ENCODE measurements around the gene FXYD7.

The FXYD7 gene

GRCh38 chr19:35130761-35131720 lies 12.0 kb upstream of the FXYD7 start:
- no CpG with 5 or more reads among the region's 31 CpGs for WGBS (ENCODE audit: extremely low coverage, insufficient coverage, insufficient read length)
- Histone ChIP-seq H3K36me3 (ENCODE audit: control insufficient read depth in 1 of 2, insufficient read depth in 2 of 2, low read length in 2 of 2) (no peaks in the 10 kb centered on the region), H3K9me3 (ENCODE audit: insufficient read depth, low read depth, low read length) (peaks cover 3% of the 10 kb centered on the region), H3K27ac (ENCODE audit: low read depth, low read length) (no peak overlapping the region), H3K79me2 (ENCODE audit: control insufficient read depth, insufficient read depth, low read length, poor library complexity) (no peaks in the 10 kb centered on the region), H3K4ac (ENCODE audit: low read depth, low read length) (no peak overlapping the region), H3K4me3 (ENCODE audit: low read depth, low read length) (no peak overlapping the region), H3K79me1 (ENCODE audit: low read length) (no peaks in the 10 kb centered on the region), H2AFZ (ENCODE audit: insufficient read depth, low read length, poor library complexity) (no peak overlapping the region), H3K14ac (ENCODE audit: low read length) (no peak overlapping the region), H2BK5ac (ENCODE audit: low read depth, low read length, poor library complexity) (no peak overlapping the region), H3K18ac (ENCODE audit: low read length) (no peak overlapping the region), H2AK5ac (ENCODE audit: low read length) (no peak overlapping the region), H3K27me3 (ENCODE audit: insufficient read depth, low read length) (no peaks in the 10 kb centered on the region), H4K91ac (ENCODE audit: low read depth, low read length) (no peak overlapping the region), H2BK12ac (ENCODE audit: low read length) (no peak overlapping the region), H3K4me1 (ENCODE audit: control insufficient read depth in 1 of 2, insufficient read depth in 2 of 2, low read length in 2 of 2) (no peaks in the 10 kb centered on the region), H2BK120ac (ENCODE audit: insufficient read depth, low read length, poor library complexity) (no peak overlapping the region), H4K8ac (ENCODE audit: low read depth, low read length) (no peak overlapping the region), H3K23ac (ENCODE audit: low read length) (no peak overlapping the region), H3K9ac (ENCODE audit: low read length) (no peak overlapping the region), H4K12ac (ENCODE audit: low read depth, low read length) (no peak overlapping the region), H3K4me2 (ENCODE audit: low read length) (no peak overlapping the region)
- no peak for DNase-seq

GRCh38 chr19:35132254-35132653 lies 10.8 kb upstream of the FXYD7 start:
- H3K4ac ChIP-seq (ENCODE audit: low read depth, low read length): no peak overlapping the region
- H2BK5ac ChIP-seq (ENCODE audit: low read depth, low read length, poor library complexity): no peak overlapping the region
- H4K91ac ChIP-seq (ENCODE audit: low read depth, low read length): no peak overlapping the region
- peaks cover 4% of the 10 kb centered on the region for H3K9me3 ChIP-seq (ENCODE audit: insufficient read depth, low read depth, low read length)
- no peak overlapping the region for H3K14ac ChIP-seq (ENCODE audit: low read length)
- H2AFZ ChIP-seq (ENCODE audit: insufficient read depth, low read length, poor library complexity): no peak overlapping the region
- no peak overlapping the region for H3K4me3 ChIP-seq (ENCODE audit: low read depth, low read length)
- H3K9ac ChIP-seq (ENCODE audit: low read length): no peak overlapping the region
- H2BK12ac ChIP-seq (ENCODE audit: low read length): no peak overlapping the region
- H4K12ac ChIP-seq (ENCODE audit: low read depth, low read length): no peak overlapping the region
- H3K27ac ChIP-seq (ENCODE audit: low read depth, low read length): no peak overlapping the region
- H3K23ac ChIP-seq (ENCODE audit: low read length): peak overlapping the region; percentile 18
- no peak overlapping the region for H3K4me2 ChIP-seq (ENCODE audit: low read length)
- no peak for DNase-seq
- H2AK5ac ChIP-seq (ENCODE audit: low read length): no peak overlapping the region
- no peaks in the 10 kb centered on the region for H3K79me2 ChIP-seq (ENCODE audit: control insufficient read depth, insufficient read depth, low read length, poor library complexity)
- no peak overlapping the region for H3K18ac ChIP-seq (ENCODE audit: low read length)
- H3K27me3 ChIP-seq (ENCODE audit: insufficient read depth, low read length): no peaks in the 10 kb centered on the region
- H3K36me3 ChIP-seq (ENCODE audit: control insufficient read depth in 1 of 2, insufficient read depth in 2 of 2, low read length in 2 of 2): no peaks in the 10 kb centered on the region
- no peak overlapping the region for H4K8ac ChIP-seq (ENCODE audit: low read depth, low read length)
- H3K79me1 ChIP-seq (ENCODE audit: low read length): no peaks in the 10 kb centered on the region
- no peak overlapping the region for H2BK120ac ChIP-seq (ENCODE audit: insufficient read depth, low read length, poor library complexity)
- H3K4me1 ChIP-seq (ENCODE audit: control insufficient read depth in 1 of 2, insufficient read depth in 2 of 2, low read length in 2 of 2): no peaks in the 10 kb centered on the region

- H3K23ac ChIP-seq (ENCODE audit: low read length): no peak overlapping the region
- H4K91ac ChIP-seq (ENCODE audit: low read depth, low read length): no peak overlapping the region
- H2BK120ac ChIP-seq (ENCODE audit: insufficient read depth, low read length, poor library complexity): no peak overlapping the region
- no peak overlapping the region for H3K27ac ChIP-seq (ENCODE audit: low read depth, low read length)
- no peak overlapping the region for H3K4me2 ChIP-seq (ENCODE audit: low read length)
- H3K4ac ChIP-seq (ENCODE audit: low read depth, low read length): no peak overlapping the region
- H4K8ac ChIP-seq (ENCODE audit: low read depth, low read length): no peak overlapping the region
- no peak overlapping the region for H4K12ac ChIP-seq (ENCODE audit: low read depth, low read length)
- no peaks in the 10 kb centered on the region for H3K79me1 ChIP-seq (ENCODE audit: low read length)
- H3K4me1 ChIP-seq (ENCODE audit: control insufficient read depth in 1 of 2, insufficient read depth in 2 of 2, low read length in 2 of 2): no peaks in the 10 kb centered on the region
- H2BK12ac ChIP-seq (ENCODE audit: low read length): no peak overlapping the region
- H3K4me3 ChIP-seq (ENCODE audit: low read depth, low read length): no peak overlapping the region
- no peak overlapping the region for H3K9ac ChIP-seq (ENCODE audit: low read length)
- H3K18ac ChIP-seq (ENCODE audit: low read length): no peak overlapping the region
- WGBS (ENCODE audit: extremely low coverage, insufficient coverage, insufficient read length): no CpG with 5 or more reads among the region's 11 CpGs
- no peaks in the 10 kb centered on the region for H3K27me3 ChIP-seq (ENCODE audit: insufficient read depth, low read length)
- H3K14ac ChIP-seq (ENCODE audit: low read length): no peak overlapping the region
- H2AK5ac ChIP-seq (ENCODE audit: low read length): no peak overlapping the region
- no peaks in the 10 kb centered on the region for H3K36me3 ChIP-seq (ENCODE audit: control insufficient read depth in 1 of 2, insufficient read depth in 2 of 2, low read length in 2 of 2)
- no peaks in the 10 kb centered on the region for H3K79me2 ChIP-seq (ENCODE audit: control insufficient read depth, insufficient read depth, low read length, poor library complexity)
- peaks cover 4% of the 10 kb centered on the region for H3K9me3 ChIP-seq (ENCODE audit: insufficient read depth, low read depth, low read length)
- DNase-seq: no peak
- H2AFZ ChIP-seq (ENCODE audit: insufficient read depth, low read length, poor library complexity): no peak overlapping the region
- H2BK5ac ChIP-seq (ENCODE audit: low read depth, low read length, poor library complexity): no peak overlapping the region
These were observed 9.2 kb upstream of the FXYD7 start for GRCh38 chr19:35133826-35134225.

GRCh38 chr19:35134601-35135242 lies 8.3 kb upstream of the FXYD7 start, which contains the start of gene LGI4:
Gene LGI4, minus strand, starts transcription at chr19:35135059. Its CDS starts 379 bp downstream, at chr19:35134680.
- no peak within 1 kb of the TSS for H3K27ac ChIP-seq (ENCODE audit: low read depth, low read length)
- no peak for DNase-seq
- WGBS (ENCODE audit: extremely low coverage, insufficient coverage, insufficient read length): no CpG with 5 or more reads among the region's 15 CpGs
- H3K4me2 ChIP-seq (ENCODE audit: low read length): no peak within 1 kb of the TSS
- H3K4ac ChIP-seq (ENCODE audit: low read depth, low read length): no peak within 1 kb of the TSS
- no peak within 1 kb of the TSS for H2BK5ac ChIP-seq (ENCODE audit: low read depth, low read length, poor library complexity)
- H3K79me2 ChIP-seq (ENCODE audit: control insufficient read depth, insufficient read depth, low read length, poor library complexity): no peaks in the 10 kb centered on the region
- H3K9me3 ChIP-seq (ENCODE audit: insufficient read depth, low read depth, low read length): peaks cover 4% of the 10 kb centered on the region
- no peaks in the 10 kb centered on the region for H3K27me3 ChIP-seq (ENCODE audit: insufficient read depth, low read length)
- no peak within 1 kb of the TSS for H3K9ac ChIP-seq (ENCODE audit: low read length)
- no peaks in the 10 kb centered on the region for H3K79me1 ChIP-seq (ENCODE audit: low read length)
- H4K12ac ChIP-seq (ENCODE audit: low read depth, low read length): no peak within 1 kb of the TSS
- H3K4me1 ChIP-seq (ENCODE audit: control insufficient read depth in 1 of 2, insufficient read depth in 2 of 2, low read length in 2 of 2): no peaks in the 10 kb centered on the region
- H3K18ac ChIP-seq (ENCODE audit: low read length): no peak within 1 kb of the TSS
- H4K8ac ChIP-seq (ENCODE audit: low read depth, low read length): no peak within 1 kb of the TSS
- H2AK5ac ChIP-seq (ENCODE audit: low read length): no peak within 1 kb of the TSS
- H3K4me3 ChIP-seq (ENCODE audit: low read depth, low read length): no peak within 1 kb of the TSS
- H2BK120ac ChIP-seq (ENCODE audit: insufficient read depth, low read length, poor library complexity): no peak within 1 kb of the TSS
- H3K36me3 ChIP-seq (ENCODE audit: control insufficient read depth in 1 of 2, insufficient read depth in 2 of 2, low read length in 2 of 2): no peaks in the 10 kb centered on the region
- H3K14ac ChIP-seq (ENCODE audit: low read length): no peak within 1 kb of the TSS
- H4K91ac ChIP-seq (ENCODE audit: low read depth, low read length): no peak within 1 kb of the TSS
- H2BK12ac ChIP-seq (ENCODE audit: low read length): no peak within 1 kb of the TSS
- no peak within 1 kb of the TSS for H2AFZ ChIP-seq (ENCODE audit: insufficient read depth, low read length, poor library complexity)
- H3K23ac ChIP-seq (ENCODE audit: low read length): no peak within 1 kb of the TSS

Measured in trophoblast cell (in vitro differentiated cells and primary cell).